Endothelial cell of umbilical vein (primary cell): ENCODE data around the gene DMXL1. TPM values are rescaled to one million over a fixed set of nuclear protein-coding genes. Genes with fewer than 3 reads are reported as not detected.

Experiments
- BruUV-seq: library from RNA; stranded (reverse); fragments of 400-500 nt; replicated peaks from 2 replicates; lab custom pipeline; 2021; lab: Mats Ljungman, UMichigan
- CTCF ChIA-PET: fragments of 300-600, 350-600 bp; sonication (Branson Sonifier 250); formaldehyde crosslinking; loops from one replicate; lab custom pipeline; 2021; ENCODE audit warnings: antibody characterized with exemption, inconsistent platforms; lab: Charles Lee
- POLR2A ChIA-PET: fragments of 300-600, 350-600 bp; sonication (Branson Sonifier 250); formaldehyde crosslinking; loops from one replicate; lab custom pipeline; 2021; ENCODE audit warnings: antibody characterized with exemption, inconsistent platforms; lab: Charles Lee
- DNase-seq: peaks from one replicate; pipeline ENCODE4 v3.0.0-alpha.2; 2011; ENCODE audit warnings: low read depth, low spot score
- FAIRE-seq: peaks from 2 replicates; lab custom pipeline; 2011; peaks lifted over from hg19 to GRCh38; lab: Jason Lieb, UNC
- H2AFZ ChIP-seq: 2 replicates; pipeline ENCODE4 v1.6.0; 2012; ENCODE audit warnings: low read depth, low read length, control low read depth, inconsistent platforms
- H3K27ac ChIP-seq: 2 replicates; pipeline ENCODE4 v1.5.1; 2011; ENCODE audit warnings: low read depth, mild to moderate bottlenecking, control low read depth, low read length, moderate library complexity; ENCODE audit not compliant: insufficient read depth
- H3K27me3 ChIP-seq, 2 experiments: 2 replicates each; pipeline versions ENCODE4 v1.6.0 to v1.6.1; 2011; ENCODE audit warnings: low read length in 2 of 2, mixed read lengths in 1 of 2; ENCODE audit not compliant: control insufficient read depth in 2 of 2, insufficient read depth in 2 of 2
- H3K36me3 ChIP-seq, 2 experiments: 2 replicates in 1 of 2; 3 replicates in 1 of 2; pipeline ENCODE4 v1.5.1; 2011; ENCODE audit warnings: low read length in 2 of 2, mild to moderate bottlenecking in 1 of 2, moderate library complexity in 1 of 2; ENCODE audit not compliant: control insufficient read depth in 2 of 2, insufficient read depth in 2 of 2; ENCODE audit errors: extremely low read depth in 1 of 2
- H3K4me1 ChIP-seq: 3 replicates; pipeline ENCODE4 v1.5.1; 2011; ENCODE audit warnings: mild to moderate bottlenecking, low read length; ENCODE audit not compliant: control insufficient read depth, insufficient read depth; ENCODE audit errors: extremely low read depth
- H3K4me2 ChIP-seq: 2 replicates; pipeline ENCODE4 v1.6.1; 2011; ENCODE audit warnings: low read length, control low read depth, mixed read lengths; ENCODE audit not compliant: insufficient read depth
- H3K4me3 ChIP-seq, 3 experiments: fragments of 200-600 bp in 1 of 3; sonication (generic), shearing (Covaris generic) in 1 of 3; replicated peaks in 1 of 3; 2 replicates each; pipeline ENCODE4 v1.5.1; 2011 to 2016; ENCODE audit warnings: control low read depth in 3 of 3, low read length in 3 of 3, mild to moderate bottlenecking in 2 of 3, inconsistent platforms in 1 of 3, low read depth in 1 of 3, moderate library complexity in 1 of 3; ENCODE audit not compliant: insufficient read depth in 1 of 3
- H3K79me2 ChIP-seq: 2 replicates; pipeline ENCODE4 v1.6.0; 2012; ENCODE audit warnings: low read length, inconsistent platforms; ENCODE audit not compliant: control insufficient read depth, insufficient read depth
- H3K9ac ChIP-seq: replicated peaks from 2 replicates; pipeline ENCODE3; 2011; ENCODE audit warnings: low read length, control low read depth; ENCODE audit not compliant: insufficient read depth; ENCODE audit errors: extremely low read depth
- H3K9me1 ChIP-seq: replicated peaks from 3 replicates; pipeline ENCODE4 v1.6.0; 2011; ENCODE audit warnings: mild to moderate bottlenecking, low read length; ENCODE audit not compliant: control insufficient read depth, insufficient read depth; ENCODE audit errors: extremely low read depth
- H3K9me3 ChIP-seq: replicated peaks from 2 replicates; pipeline ENCODE4 v1.5.1; 2012; ENCODE audit warnings: low read length, inconsistent platforms; ENCODE audit not compliant: control insufficient read depth, insufficient read depth
- H4K20me1 ChIP-seq: replicated peaks from 2 replicates; pipeline ENCODE3; 2011; ENCODE audit warnings: mild to moderate bottlenecking, low read length; ENCODE audit not compliant: control insufficient read depth, insufficient read depth; ENCODE audit errors: extremely low read depth
- EZH2 ChIP-seq: IDR thresholded peaks from 2 replicates; pipeline ENCODE4 v1.6.1; 2012; ENCODE audit warnings: borderline replicate concordance, low read depth, mild to moderate bottlenecking, moderate library complexity, low read length, inconsistent platforms; ENCODE audit not compliant: severe bottlenecking
- FOS ChIP-seq: IDR thresholded peaks from 2 replicates; pipeline ENCODE4 v1.6.1; 2011; ENCODE audit warnings: mild to moderate bottlenecking, low read length, moderate library complexity, borderline replicate concordance; ENCODE audit not compliant: insufficient read depth
- GATA2 ChIP-seq: IDR thresholded peaks from 2 replicates; pipeline ENCODE4 v1.7.0; 2011; ENCODE audit warnings: low read depth, mild to moderate bottlenecking, moderate library complexity, mixed read lengths, low read length; ENCODE audit not compliant: insufficient read length, insufficient read depth
- JUN ChIP-seq: IDR thresholded peaks from 2 replicates; pipeline ENCODE4 v1.6.1; 2011; ENCODE audit warnings: borderline replicate concordance, low read depth; ENCODE audit not compliant: insufficient read length, insufficient read depth
- MYC ChIP-seq: IDR thresholded peaks from one replicate; pipeline ENCODE4 v1.6.1; 2011; ENCODE audit warnings: mild to moderate bottlenecking, low read depth, low read length
- POLR2A ChIP-seq: IDR thresholded peaks from 2 replicates; pipeline ENCODE4 v1.6.1; 2012; ENCODE audit warnings: low read depth, mild to moderate bottlenecking, control low read depth, low read length
- POLR2AphosphoS5 ChIP-seq: IDR thresholded peaks from 2 replicates; pipeline ENCODE4 v1.6.1; 2012; ENCODE audit warnings: low read depth, mild to moderate bottlenecking, control low read depth, low read length, moderate library complexity; ENCODE audit not compliant: insufficient read depth
- dilution Hi-C: fragments of 300-500 bp; cut with MboI; formaldehyde crosslinking; loops from one replicate; pipeline ENCODE4 v1.15.0; 2019; ENCODE audit warnings: low sequenced_read_pairs; ENCODE audit not compliant: extremely low pct_ligation_motif_present
- intact Hi-C: fragments of 100-400 bp; cut with micrococcal nuclease; formaldehyde crosslinking; loops from one replicate; pipeline ENCODE4 v1.10.0; 2022
- polyA plus RNA-seq, 4 experiments: library from polyadenylated mRNA; depleted of rRNA in 3 of 4; stranded (reverse) in 3 of 4; unstranded in 1 of 4; fragments of >200 nt; gene quantifications; 2 replicates each; pipeline versions ENCODE4 v1.2.1 to v1.2.3, GENCODE V29; 2011 to 2012; ENCODE audit warnings: missing spikeins in 1 of 4
- total RNA-seq: library from RNA; stranded (reverse); gene quantifications from 2 replicates; pipeline ENCODE4 v1.2.3, GENCODE V29; 2021
- TF ChIP-seq, protein P1 (sequence below), 2 donors: IDR thresholded peaks; 1 replicate in 1 of 2; 2 replicates in 1 of 2; pipeline ENCODE4 v1.5.1; 2011; ENCODE audit warnings: low read length in 2 of 2, mild to moderate bottlenecking in 2 of 2, moderate library complexity in 2 of 2, control low read depth in 1 of 2, inconsistent platforms in 1 of 2, low read depth in 1 of 2; ENCODE audit not compliant: insufficient read depth in 1 of 2; ENCODE audit errors: extremely low read depth in 1 of 2
- TF ChIP-seq, protein P2 (sequence below): IDR thresholded peaks from 2 replicates; pipeline ENCODE4 v1.6.1; 2011; ENCODE audit not compliant: insufficient read depth, insufficient read length

Gene DMXL1
- total and polyA plus RNA-seq, 2 donors (not counting 3 experiments of a cell fraction or from before 2014, with no cell fraction given): 5.4 to 24.7 TPM

DNA sequence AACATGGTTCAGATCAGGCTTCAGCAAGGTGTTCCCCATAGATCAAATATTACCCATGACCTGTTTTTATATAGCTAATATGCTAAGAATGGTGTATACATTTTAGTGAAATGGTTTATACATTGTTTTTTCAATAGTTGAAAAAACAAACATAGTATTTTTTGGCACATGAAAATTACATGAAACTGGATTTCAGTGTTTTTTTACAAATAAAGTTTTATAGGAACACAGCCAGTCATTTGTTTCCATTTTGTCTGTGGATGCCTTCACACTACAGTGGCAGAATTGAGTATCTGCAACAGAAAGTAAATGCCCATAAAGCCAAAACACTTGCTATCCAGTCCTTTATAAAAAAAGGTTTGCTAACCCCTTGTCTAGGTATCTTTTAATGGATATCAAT, 150.4 kb downstream of the DMXL1 start:
- Histone ChIP-seq H3K4me1 (peaks cover 5% of the 10 kb centered on the region), H3K4me3 (no peak overlapping the region), H3K27ac (no peak overlapping the region), H3K9me1 (no peaks in the 10 kb centered on the region), H2AFZ (no peak overlapping the region), H3K4me2 (no peak overlapping the region), H4K20me1 (no peaks in the 10 kb centered on the region), H3K9me3 (no peaks in the 10 kb centered on the region), H3K9ac (no peak overlapping the region), H3K79me2 (no peaks in the 10 kb centered on the region), H3K36me3 (no peaks in the 10 kb centered on the region), H3K27me3 (no peaks in the 10 kb centered on the region)
- no TSS peak for BruUV-seq
- dilution Hi-C loops (no loop called here), intact Hi-C loops (no loop called here)
- ChIA-PET POLR2A (no interaction called here), CTCF (no interaction called here)
- FAIRE-seq (no peak), DNase-seq (no peak)
- TF ChIP-seq MYC (no peak), EZH2 (no peak), POLR2AphosphoS5 (no peak), JUN (no peak), GATA2 (no peak), POLR2A (no peak), FOS (no peak)
- TF ChIP-seq, protein P1, sequence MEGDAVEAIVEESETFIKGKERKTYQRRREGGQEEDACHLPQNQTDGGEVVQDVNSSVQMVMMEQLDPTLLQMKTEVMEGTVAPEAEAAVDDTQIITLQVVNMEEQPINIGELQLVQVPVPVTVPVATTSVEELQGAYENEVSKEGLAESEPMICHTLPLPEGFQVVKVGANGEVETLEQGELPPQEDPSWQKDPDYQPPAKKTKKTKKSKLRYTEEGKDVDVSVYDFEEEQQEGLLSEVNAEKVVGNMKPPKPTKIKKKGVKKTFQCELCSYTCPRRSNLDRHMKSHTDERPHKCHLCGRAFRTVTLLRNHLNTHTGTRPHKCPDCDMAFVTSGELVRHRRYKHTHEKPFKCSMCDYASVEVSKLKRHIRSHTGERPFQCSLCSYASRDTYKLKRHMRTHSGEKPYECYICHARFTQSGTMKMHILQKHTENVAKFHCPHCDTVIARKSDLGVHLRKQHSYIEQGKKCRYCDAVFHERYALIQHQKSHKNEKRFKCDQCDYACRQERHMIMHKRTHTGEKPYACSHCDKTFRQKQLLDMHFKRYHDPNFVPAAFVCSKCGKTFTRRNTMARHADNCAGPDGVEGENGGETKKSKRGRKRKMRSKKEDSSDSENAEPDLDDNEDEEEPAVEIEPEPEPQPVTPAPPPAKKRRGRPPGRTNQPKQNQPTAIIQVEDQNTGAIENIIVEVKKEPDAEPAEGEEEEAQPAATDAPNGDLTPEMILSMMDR (IDR thresholded peaks at IDR 0.05; ENCODE audit: extremely low read depth in 1 of 2, insufficient read depth in 1 of 2, low read depth in 1 of 2, low read length in 2 of 2): no peak
- TF ChIP-seq, protein P2, sequence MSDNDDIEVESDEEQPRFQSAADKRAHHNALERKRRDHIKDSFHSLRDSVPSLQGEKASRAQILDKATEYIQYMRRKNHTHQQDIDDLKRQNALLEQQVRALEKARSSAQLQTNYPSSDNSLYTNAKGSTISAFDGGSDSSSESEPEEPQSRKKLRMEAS: no peak
